MG63 (cell line): Measurements from ENCODE around the gene MED31. TPM values are rescaled to one million over a fixed set of nuclear protein-coding genes. Genes with fewer than 3 reads are reported as not detected.

Experiments used
- DNase-seq: peaks from one replicate; pipeline ENCODE4 v3.0.0-alpha.2; 2020
- H3K27me3 ChIP-seq: fragments of 250-450 bp; sonication (Bioruptor Pico); 2 replicates; pipeline ENCODE4 v1.5.1; 2020; ENCODE audit warnings: mild to moderate bottlenecking, moderate library complexity
- H3K36me3 ChIP-seq: fragments of 250-450 bp; sonication (Bioruptor Pico); 2 replicates; pipeline ENCODE4 v1.5.1; 2020; ENCODE audit warnings: mild to moderate bottlenecking, moderate library complexity
- H3K4me3 ChIP-seq: fragments of 250-450 bp; sonication (Bioruptor Pico); 2 replicates; pipeline ENCODE4 v1.5.1; 2020; ENCODE audit warnings: mild to moderate bottlenecking, moderate library complexity
- H3K9me3 ChIP-seq: fragments of 250-450 bp; sonication (Bioruptor Pico); 2 replicates; pipeline ENCODE4 v1.5.1; 2020; ENCODE audit warnings: mild to moderate bottlenecking, moderate library complexity
- total RNA-seq: library from RNA; depleted of rRNA; stranded (reverse); fragments of >200 nt; shearing (Covaris generic); gene quantifications from 2 replicates; pipeline ENCODE4 v1.2.3, GENCODE V29; 2014; ENCODE audit warnings: low replicate concordance

The MED31 gene
- total RNA-seq, 1 experiment from 2014 or later = 7.7 TPM

DNA sequence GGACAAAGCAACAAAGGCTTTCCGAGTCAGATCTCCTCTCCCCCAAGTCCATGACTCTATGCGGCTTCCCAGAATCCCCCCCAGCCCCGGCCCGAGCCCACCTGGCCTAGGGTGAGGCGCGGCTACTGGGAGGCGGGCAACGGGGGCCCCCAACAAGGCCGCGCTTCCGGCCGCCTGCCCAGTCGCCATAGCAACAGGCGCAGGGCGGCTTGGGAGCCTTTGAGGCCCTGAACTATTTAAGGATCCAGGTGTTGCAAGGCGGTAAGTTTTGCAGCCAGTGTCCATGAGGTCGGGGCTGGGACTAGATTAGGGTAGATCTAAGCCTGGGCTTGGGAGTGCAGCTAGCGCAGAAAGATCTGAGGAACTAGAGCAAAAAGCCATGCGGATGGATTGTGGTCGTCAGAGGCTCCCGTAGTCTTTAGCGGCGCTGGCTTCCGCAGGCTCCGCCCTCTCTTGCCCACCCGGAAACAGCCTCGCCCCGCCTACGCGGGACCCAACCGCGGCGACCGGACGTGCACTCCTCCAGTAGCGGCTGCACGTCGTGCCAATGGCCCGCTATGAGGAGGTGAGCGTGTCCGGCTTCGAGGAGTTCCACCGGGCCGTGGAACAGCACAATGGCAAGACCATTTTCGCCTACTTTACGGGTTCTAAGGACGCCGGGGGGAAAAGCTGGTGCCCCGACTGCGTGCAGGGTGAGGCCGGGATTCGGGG lies 10.7 kb downstream of the MED31 start, which contains the start of the genes KIAA0753 and TXNDC17:
KIAA0753 (minus strand) TSS at position 176 of the 711 bp plus-strand sequence. CDS start 5,608 bp downstream, outside the sequence.
TXNDC17 (plus strand) TSS at position 525 of the 711 bp plus-strand sequence; CDS start at position 548, 23 bp downstream.
- H3K4me3 ChIP-seq = peak within 1 kb of the TSS; percentile 63
- H3K36me3 ChIP-seq = peaks cover 22% of the 10 kb centered on the region
- no peaks in the 10 kb centered on the region for H3K27me3 ChIP-seq
- no peaks in the 10 kb centered on the region for H3K9me3 ChIP-seq
- peak; percentile 89 for DNase-seq

DNA sequence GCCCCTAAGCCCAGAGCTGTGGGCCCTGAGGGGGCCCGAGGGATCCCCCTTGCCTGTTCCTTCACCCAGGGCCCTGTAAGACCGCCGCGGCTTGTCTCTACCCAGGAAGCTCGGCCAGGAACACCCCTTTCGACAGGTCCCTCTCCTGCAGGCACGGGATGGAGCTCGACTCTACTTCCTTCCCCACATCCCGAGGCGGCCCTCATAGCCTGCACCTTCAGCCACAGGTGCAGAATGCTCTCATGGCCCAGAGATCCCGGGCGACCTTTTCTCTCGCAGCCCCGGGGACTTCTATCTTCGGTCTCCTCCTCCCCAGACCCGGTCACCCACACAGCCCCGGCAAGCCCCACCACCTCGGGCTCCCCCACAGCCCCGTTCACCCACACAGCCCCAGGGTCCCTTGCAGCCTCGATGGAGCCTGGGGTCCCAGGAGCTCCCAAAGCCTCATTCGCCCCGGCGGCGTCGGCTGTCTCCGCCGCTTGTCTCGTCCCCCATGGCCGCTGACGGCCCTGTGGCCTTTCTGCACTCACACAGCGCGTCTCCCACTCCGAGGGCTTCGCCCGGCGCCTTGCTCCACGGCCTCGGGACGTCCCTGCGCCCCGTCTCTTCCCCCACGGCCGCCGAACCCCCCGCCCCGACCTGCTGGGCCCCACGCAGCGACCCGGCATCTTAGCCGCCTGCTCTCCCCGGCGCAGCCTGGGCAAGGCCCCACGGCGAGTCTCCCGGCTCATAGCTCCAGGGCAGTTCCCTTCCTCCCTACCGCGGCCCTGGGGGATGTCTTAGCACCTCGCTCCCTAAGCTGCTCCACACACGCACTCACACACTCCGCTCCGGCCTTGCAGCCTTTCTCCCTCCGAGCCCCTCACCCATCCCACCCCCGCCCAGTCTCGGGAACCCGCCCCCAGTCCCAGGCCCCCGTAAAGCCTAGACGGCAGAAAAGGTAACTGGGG lies 11.5 kb downstream of the MED31 start:
- peak; percentile 25 for DNase-seq
- no peaks in the 10 kb centered on the region for H3K27me3 ChIP-seq
- H3K9me3 ChIP-seq = no peaks in the 10 kb centered on the region
- peaks cover 21% of the 10 kb centered on the region for H3K36me3 ChIP-seq
- peak overlapping the region; percentile 63 for H3K4me3 ChIP-seq

DNA sequence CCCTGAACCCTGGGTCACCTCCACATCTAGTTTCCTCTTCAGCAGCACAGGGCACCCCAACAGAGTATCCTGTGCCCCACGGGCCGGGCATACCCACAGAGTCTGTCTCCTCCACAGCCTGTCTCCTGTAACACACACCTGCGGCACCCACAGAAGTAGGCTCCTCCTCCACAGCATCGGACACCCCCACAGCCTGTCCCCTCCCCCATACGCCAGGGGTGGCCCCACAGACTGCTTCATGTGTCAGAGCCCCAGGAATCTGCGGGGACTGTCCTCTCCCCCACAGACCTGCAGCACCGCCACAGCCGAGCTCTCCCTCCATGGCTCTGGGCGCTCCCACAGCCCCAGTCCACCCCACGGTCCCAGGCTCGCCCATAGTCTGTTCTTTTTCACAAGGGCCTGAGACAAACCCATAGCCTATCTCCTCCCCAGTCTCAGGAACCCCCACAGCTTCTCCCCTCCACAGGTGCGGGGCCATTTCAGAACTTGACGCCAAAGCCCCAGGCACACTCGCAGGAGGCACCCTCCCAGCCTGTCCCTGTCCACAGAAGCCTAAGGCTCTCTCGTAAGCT lies 12.3 kb downstream of the MED31 start:
- Histone ChIP-seq H3K27me3 (no peaks in the 10 kb centered on the region), H3K4me3 (peak overlapping the region; percentile 63), H3K9me3 (no peaks in the 10 kb centered on the region), H3K36me3 (peaks cover 20% of the 10 kb centered on the region)
- DNase-seq = no peak

DNA sequence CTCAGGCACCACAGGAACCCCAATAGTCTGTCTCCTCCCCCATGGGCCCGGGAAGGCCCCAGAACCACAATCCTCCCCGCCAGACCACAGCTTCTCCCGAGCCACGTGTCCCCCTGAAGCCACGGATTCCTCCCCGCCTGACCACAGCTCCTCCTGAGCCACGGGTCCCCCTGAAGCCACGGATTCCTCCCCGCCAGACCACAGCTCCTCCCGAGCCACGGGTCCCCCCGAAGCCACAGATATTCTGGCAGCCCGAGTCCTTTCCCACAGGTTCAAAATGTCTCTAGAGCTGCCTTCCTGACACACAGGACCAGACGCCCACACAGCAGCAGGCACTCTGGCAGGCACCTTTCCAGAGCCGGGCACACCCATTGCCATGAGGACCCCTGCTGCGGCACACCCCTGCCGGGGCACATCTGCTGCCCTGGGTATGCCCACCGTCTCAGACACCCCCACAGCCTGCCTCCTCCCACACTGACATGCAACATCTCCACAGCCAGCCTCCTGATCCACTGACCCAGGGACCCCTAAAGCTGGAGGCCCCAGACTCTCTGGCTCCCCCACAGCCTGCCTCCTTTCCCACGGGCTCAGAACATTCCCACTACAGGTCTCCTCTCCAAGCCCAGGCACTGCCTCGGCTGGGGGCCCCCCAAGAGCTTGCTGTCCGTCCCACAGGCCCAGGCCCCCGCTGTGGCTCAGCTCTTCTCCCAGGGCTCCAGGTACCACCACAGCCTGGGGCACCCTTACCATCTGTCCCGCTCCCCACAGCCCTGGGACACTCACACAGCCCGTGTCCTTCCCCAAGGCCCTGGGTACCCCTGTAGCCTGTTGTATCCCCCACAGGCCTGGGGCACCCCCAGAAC lies 13.1 kb downstream of the MED31 start:
- H3K36me3 ChIP-seq = peaks cover 21% of the 10 kb centered on the region
- H3K9me3 ChIP-seq = no peaks in the 10 kb centered on the region
- no peaks in the 10 kb centered on the region for H3K27me3 ChIP-seq
- H3K4me3 ChIP-seq = no peak overlapping the region
- DNase-seq = no peak

DNA sequence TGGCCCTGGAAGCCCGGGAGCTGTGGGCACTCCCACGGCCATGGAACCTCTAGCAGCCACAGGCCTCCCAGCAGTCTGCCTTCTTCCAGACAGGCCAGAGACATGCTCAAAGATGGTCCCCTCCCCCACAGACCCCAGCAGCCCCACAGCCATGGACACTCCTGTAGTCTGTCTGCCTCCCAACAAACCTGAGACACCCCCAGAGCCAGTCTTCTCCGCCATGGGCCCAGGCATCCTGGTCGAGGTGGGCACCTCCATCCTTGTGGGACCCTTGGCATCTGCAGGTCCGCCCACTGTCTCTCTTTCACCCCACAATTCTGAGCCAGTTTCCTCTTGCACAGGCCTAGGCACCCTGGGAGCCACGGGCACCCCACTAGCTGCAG lies 14.0 kb downstream of the MED31 start:
- no peak overlapping the region for H3K4me3 ChIP-seq
- no peaks in the 10 kb centered on the region for H3K27me3 ChIP-seq
- H3K36me3 ChIP-seq = peaks cover 27% of the 10 kb centered on the region
- no peaks in the 10 kb centered on the region for H3K9me3 ChIP-seq
- no peak for DNase-seq

DNA sequence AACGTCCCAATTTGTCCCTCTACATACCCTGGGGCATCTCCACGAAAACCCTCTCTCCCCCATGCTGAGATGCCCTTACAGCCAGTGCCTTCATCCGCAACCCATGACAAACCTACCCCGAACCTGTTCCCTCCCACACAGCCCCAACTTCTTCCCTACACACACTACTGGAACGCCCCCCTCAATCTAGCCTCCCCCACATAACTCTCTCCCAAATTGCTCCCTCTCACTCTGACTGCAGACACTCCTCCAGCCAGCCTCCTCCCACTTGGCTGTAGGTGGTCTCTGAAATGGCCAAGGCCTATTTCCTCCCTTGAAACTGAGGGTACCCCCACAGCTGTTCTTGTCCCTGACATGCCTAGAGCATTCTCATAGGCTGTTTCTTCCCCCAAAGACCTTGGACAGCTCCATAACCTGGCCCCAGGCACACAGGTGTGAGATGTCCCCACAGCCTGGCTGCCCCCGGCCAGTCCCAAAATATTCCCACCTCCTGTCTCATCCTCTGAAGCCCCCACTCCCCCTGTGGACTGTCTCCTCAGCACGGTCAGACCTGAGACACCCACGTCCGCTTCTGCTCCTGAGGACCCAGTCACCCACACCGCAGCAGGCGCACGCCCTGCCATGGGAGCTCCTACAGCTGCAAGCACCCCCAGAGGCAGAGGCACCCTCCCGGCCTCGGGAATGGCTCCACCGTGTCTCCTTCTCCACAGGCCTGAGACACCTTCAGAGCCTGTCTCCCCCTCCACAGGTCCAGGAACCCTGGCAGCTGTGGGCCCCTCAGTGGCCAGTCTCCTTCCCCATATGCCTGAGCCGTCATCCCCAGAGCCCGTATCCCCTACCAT lies 14.6 kb downstream of the MED31 start:
- Histone ChIP-seq H3K9me3 (no peaks in the 10 kb centered on the region), H3K4me3 (no peak overlapping the region), H3K36me3 (peaks cover 27% of the 10 kb centered on the region), H3K27me3 (no peaks in the 10 kb centered on the region)
- no peak for DNase-seq

DNA sequence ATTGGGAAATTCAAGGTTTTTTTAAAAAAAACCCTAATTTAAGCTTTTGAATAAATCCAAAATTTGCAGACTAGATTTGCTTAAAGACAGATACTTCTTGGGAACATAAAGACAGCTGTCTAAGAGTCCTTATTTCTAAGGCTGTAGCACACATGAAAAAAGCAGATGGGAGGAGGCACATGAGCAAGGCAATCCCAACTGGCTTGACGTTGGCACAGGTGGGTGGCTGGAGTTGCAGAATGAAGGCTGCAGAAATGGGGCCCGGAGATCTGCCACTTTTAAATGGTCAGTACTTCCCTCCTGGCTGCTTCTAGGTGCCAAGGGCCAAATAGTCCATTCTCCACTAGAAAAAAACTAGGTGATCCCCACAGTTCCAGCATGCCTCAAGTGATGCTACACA lies 15.3 kb downstream of the MED31 start:
- DNase-seq = no peak
- no peaks in the 10 kb centered on the region for H3K9me3 ChIP-seq
- H3K4me3 ChIP-seq = no peak overlapping the region
- peaks cover 27% of the 10 kb centered on the region for H3K36me3 ChIP-seq
- H3K27me3 ChIP-seq = no peaks in the 10 kb centered on the region

DNA sequence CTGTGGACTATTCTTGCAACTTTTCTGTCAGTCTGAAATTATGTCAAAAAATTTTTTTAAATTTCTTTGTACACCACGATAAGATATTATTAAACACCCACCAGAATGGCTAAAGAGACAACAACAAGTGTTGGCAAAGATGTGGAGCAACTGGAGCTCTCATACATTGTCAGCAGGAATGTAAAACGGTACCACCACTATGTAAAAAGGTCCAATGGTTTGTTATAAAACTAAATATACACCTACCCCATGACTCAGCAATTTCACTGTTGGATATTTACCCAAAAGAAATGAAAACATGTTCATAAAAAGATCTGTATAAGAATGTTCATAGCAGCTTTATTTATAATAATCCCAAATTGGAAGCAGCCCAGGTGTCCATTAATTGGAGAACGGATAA lies 18.1 kb downstream of the MED31 start:
- no peak overlapping the region for H3K4me3 ChIP-seq
- H3K27me3 ChIP-seq = no peaks in the 10 kb centered on the region
- H3K9me3 ChIP-seq = no peaks in the 10 kb centered on the region
- no peak for DNase-seq
- peaks cover 30% of the 10 kb centered on the region for H3K36me3 ChIP-seq

DNA sequence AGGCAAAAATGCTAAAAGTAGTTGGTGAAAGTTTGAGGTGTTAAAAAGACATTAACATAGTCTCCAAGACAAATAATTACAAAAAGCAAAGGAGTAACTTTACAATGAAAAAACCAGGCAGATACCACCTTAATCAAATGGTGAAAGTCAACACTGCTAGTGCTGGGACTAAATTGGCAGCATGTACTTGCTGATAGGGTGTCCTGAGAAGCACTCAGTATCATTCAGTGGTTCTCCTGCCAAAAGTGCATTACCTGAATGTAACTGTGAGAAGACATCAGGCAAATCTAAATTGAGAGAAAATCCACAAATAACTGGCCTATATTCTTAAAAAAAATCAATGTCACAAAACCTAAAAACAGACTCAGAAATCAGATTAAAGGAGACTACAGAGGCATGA lies 18.9 kb downstream of the MED31 start:
- Histone ChIP-seq H3K9me3 (no peaks in the 10 kb centered on the region), H3K27me3 (no peaks in the 10 kb centered on the region), H3K4me3 (no peak overlapping the region), H3K36me3 (peaks cover 33% of the 10 kb centered on the region)
- DNase-seq = no peak

DNA sequence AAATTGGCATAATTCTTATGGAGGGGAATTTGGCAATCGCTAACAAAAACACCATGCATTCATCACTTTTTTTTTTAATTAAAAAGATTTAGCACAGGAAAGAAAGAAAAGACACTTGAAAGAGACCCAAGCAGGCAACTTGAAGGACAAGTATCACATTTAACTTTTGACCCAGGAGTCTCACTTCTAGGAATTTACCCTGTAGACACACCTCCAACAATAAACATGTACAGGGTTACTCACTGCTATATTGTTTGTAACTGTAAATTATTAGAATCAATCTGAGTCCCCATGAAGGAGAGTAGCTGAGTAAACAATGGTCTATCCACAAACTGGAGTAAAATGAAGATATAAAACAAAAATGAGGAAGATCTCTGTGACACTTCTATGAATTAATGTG lies 21.0 kb downstream of the MED31 start:
- no peaks in the 10 kb centered on the region for H3K27me3 ChIP-seq
- no peak for DNase-seq
- H3K36me3 ChIP-seq = peaks cover 39% of the 10 kb centered on the region
- H3K4me3 ChIP-seq = no peak overlapping the region
- H3K9me3 ChIP-seq = no peaks in the 10 kb centered on the region

DNA sequence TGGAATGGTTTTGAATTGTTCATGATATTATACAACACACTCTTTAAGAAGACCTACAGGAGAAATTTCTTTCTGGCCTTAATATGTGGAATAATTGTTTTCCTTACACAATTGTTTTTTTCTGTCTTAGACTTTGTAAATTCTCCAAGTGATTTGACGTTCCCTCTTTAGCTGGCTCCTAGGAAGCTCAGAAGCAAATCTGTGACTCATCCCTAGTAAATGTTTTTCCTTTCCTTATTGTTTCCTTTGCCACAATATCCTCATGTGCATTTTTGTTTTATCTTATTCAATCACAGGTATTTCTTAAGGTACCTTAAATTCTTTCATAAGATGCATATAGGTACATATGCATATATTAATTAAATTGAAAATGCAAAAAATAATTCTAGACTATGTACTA lies 24.4 kb downstream of the MED31 start:
- Histone ChIP-seq H3K36me3 (peaks cover 30% of the 10 kb centered on the region), H3K9me3 (no peaks in the 10 kb centered on the region), H3K4me3 (no peak overlapping the region), H3K27me3 (no peaks in the 10 kb centered on the region)
- DNase-seq = no peak

DNA sequence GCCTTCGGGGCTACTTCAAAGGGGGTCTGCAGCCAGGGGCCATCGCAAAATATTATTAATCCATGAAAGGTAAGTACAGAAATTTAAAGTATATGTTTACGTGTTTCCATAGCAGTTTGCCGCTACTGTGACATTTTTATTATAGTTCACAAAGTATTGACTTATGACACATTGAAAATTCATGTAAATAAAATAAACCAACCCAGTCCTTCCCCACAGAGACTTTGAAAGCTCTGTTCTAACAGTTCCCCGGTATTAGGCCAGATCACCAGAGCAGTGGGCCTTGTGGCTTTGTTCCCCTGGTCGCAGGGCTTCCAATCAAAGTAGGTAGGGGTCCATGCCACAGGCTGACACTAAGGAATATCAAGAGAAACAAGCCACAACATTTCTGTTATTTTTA lies 24.8 kb downstream of the MED31 start:
- Histone ChIP-seq H3K36me3 (peaks cover 30% of the 10 kb centered on the region), H3K9me3 (no peaks in the 10 kb centered on the region), H3K4me3 (no peak overlapping the region), H3K27me3 (no peaks in the 10 kb centered on the region)
- no peak for DNase-seq

DNA sequence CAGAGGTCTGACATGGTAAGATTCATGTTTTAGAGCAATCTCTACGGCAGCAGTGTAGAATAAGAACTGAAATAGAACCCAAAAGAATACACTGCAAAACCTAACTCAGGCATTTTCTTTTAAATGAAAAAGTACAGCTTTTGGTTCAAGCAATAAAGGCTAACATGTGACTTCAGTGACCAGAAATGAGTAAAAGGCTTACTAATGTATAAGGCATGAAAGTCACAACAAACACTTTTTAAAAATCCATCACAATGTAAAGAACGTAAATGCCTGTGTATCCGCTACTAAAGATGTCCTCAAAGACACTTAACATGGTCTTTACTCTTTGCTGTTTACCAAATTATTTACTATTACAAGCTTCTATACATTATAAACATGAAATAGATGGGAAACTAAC lies 27.5 kb downstream of the MED31 start:
- Histone ChIP-seq H3K27me3 (no peaks in the 10 kb centered on the region), H3K36me3 (peaks cover 37% of the 10 kb centered on the region), H3K9me3 (no peaks in the 10 kb centered on the region), H3K4me3 (no peak overlapping the region)
- no peak for DNase-seq

DNA sequence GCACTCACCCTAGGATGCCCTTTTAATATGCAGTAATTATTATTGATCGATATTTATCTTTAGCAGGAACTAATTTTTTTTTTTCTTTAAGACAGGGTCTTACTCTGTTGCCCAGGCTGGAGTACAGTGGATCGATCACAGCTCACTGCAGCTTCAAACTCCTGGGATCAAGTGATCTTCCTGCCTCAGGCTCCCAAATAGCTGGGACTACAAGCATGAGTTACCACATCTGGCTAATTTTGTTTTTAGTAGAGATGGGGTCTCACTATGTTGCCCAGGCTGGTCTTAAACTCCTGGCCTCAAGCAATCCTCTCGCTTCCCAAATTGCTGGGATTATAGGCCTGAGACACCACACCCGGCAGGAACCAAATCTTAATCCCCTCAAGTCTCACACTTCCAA lies 40.2 kb downstream of the MED31 start:
- H3K27me3 ChIP-seq = no peaks in the 10 kb centered on the region

DNA sequence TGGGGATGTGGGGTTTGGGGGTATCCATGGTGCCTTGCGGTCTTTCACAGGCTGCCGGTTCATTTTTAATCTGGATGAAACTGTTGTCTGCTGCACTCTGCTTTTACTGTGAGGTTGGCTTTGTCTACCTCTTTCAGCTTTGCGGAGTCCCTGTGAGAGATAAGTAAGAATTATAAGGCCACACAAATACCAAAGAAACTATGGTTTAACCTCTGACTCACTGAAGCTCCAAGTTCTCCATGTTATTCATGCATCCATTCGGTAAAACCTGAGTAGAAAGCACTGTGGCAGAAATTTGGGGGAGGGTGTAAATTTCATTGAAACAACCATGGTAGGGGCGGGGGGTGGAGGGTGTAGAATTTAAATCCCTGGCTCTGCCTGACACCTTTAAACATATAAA lies 41.4 kb downstream of the MED31 start:
- no peaks in the 10 kb centered on the region for H3K27me3 ChIP-seq
- H3K9me3 ChIP-seq = no peaks in the 10 kb centered on the region
- DNase-seq = no peak
- peaks cover 25% of the 10 kb centered on the region for H3K36me3 ChIP-seq
- H3K4me3 ChIP-seq = no peak overlapping the region

More for the DNA sequence above, 40.2 kb downstream of the MED31 start:
- H3K36me3 ChIP-seq = peaks cover 22% of the 10 kb centered on the region
- H3K9me3 ChIP-seq = no peaks in the 10 kb centered on the region
- H3K4me3 ChIP-seq = no peak overlapping the region
- DNase-seq = no peak

DNA sequence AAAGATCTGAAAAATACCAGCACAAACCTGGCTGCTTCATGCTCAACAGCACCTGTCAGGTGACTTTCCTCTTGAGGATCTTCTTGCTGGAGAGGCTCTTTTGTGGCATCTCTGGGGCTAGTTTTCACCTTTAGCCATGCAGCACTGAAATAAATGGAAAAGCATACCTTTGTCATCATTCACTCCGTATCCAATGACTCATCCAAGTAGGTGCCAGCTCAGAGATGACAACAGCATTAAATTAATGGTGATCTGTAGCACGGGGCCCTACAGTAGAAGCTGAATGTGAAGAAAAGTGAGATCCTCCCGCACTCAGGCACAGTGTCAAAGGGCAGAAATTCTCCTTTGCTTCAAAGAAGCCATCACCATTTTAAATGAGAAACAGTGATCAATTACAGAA lies 43.1 kb downstream of the MED31 start:
- Histone ChIP-seq H3K4me3 (no peak overlapping the region), H3K36me3 (peaks cover 25% of the 10 kb centered on the region), H3K9me3 (no peaks in the 10 kb centered on the region), H3K27me3 (no peaks in the 10 kb centered on the region)
- DNase-seq = no peak
